Loucy (cell line): ENCODE results near the gene ABHD6.

Experiments used
- EZH2phosphoT487 ChIP-seq: fragments of 200-600 bp; IDR thresholded peaks from 2 replicates; pipeline ENCODE4 v1.6.1; 2018; ENCODE audit warnings: antibody characterized with exemption, mild to moderate bottlenecking, moderate library complexity, borderline replicate concordance
- TF ChIP-seq, protein P1 (sequence below): fragments of 200-600 bp; sonication (generic); conservative IDR thresholded peaks from 2 replicates; pipeline ENCODE4 v1.5.1; 2014; ENCODE audit warnings: mild to moderate bottlenecking, antibody characterized with exemption, low read length

- no peak for TF ChIP-seq EZH2phosphoT487
- TF ChIP-seq, protein P1, sequence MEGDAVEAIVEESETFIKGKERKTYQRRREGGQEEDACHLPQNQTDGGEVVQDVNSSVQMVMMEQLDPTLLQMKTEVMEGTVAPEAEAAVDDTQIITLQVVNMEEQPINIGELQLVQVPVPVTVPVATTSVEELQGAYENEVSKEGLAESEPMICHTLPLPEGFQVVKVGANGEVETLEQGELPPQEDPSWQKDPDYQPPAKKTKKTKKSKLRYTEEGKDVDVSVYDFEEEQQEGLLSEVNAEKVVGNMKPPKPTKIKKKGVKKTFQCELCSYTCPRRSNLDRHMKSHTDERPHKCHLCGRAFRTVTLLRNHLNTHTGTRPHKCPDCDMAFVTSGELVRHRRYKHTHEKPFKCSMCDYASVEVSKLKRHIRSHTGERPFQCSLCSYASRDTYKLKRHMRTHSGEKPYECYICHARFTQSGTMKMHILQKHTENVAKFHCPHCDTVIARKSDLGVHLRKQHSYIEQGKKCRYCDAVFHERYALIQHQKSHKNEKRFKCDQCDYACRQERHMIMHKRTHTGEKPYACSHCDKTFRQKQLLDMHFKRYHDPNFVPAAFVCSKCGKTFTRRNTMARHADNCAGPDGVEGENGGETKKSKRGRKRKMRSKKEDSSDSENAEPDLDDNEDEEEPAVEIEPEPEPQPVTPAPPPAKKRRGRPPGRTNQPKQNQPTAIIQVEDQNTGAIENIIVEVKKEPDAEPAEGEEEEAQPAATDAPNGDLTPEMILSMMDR, result no peak
These were observed 86.2 kb downstream of the ABHD6 start for GRCh38 chr3:58323529-58324390.
